GM18870 (cell line): ENCODE results near the gene SFSWAP.
"Not testable (repeated sequence)": the region's sequence is repeated elsewhere in the genome, so short reads cannot be mapped to it uniquely, and the experiment has no call there.

Experiments used
- ATAC-seq: cut with Tn5 transposase; IDR thresholded peaks from one replicate; pipeline ENCODE4 v1.9.1; 2021; ENCODE audit warnings: moderate library complexity; ENCODE audit not compliant: unreplicated experiment

SFSWAP gene

GRCh38 chr12:131701705-131702572 is 9.0 kb upstream of the SFSWAP start:
- no peak for ATAC-seq

GRCh38 chr12:131702573-131702877 is 8.4 kb upstream of the SFSWAP start:
- ATAC-seq, result no peak

- ATAC-seq, result no peak
These were observed 7.7 kb upstream of the SFSWAP start for GRCh38 chr12:131703161-131703560.

- ATAC-seq, result no peak
These were observed 6.4 kb upstream of the SFSWAP start for GRCh38 chr12:131704509-131704908.

- not testable (repeated sequence) for ATAC-seq
These were observed 4.2 kb upstream of the SFSWAP start for GRCh38 chr12:131706709-131707108.

GRCh38 chr12:131709226-131709625 is 1.7 kb upstream of the SFSWAP start:
- ATAC-seq, result no peak

GRCh38 chr12:131711551-131712205 is 788 bp downstream of the SFSWAP start:
- ATAC-seq, result no peak

- no peak for ATAC-seq
These were observed 2.5 kb downstream of the SFSWAP start for GRCh38 chr12:131713349-131713748.

GRCh38 chr12:131714759-131715158 is 3.9 kb downstream of the SFSWAP start:
- ATAC-seq, result no peak

- no peak for ATAC-seq
These were observed 5.4 kb downstream of the SFSWAP start for GRCh38 chr12:131716282-131716681.

- no peak for ATAC-seq
These were observed 9.4 kb downstream of the SFSWAP start for GRCh38 chr12:131720241-131720640.

GRCh38 chr12:131720921-131721320 is 10.0 kb downstream of the SFSWAP start:
- ATAC-seq, result no peak

GRCh38 chr12:131721548-131721947 is 10.7 kb downstream of the SFSWAP start:
- no peak for ATAC-seq

GRCh38 chr12:131723532-131723931 is 12.6 kb downstream of the SFSWAP start:
- no peak for ATAC-seq

- no peak for ATAC-seq
These were observed 13.6 kb downstream of the SFSWAP start for GRCh38 chr12:131724534-131724933.

GRCh38 chr12:131725503-131725902 is 14.6 kb downstream of the SFSWAP start:
- ATAC-seq, result no peak

GRCh38 chr12:131728720-131729119 is 17.8 kb downstream of the SFSWAP start:
- ATAC-seq, result no peak

- ATAC-seq, result no peak
These were observed 18.5 kb downstream of the SFSWAP start for GRCh38 chr12:131729254-131729955.

- no peak for ATAC-seq
These were observed 22.2 kb downstream of the SFSWAP start for GRCh38 chr12:131732996-131733615.

GRCh38 chr12:131733874-131734273 is 23.0 kb downstream of the SFSWAP start:
- no peak for ATAC-seq

- no peak for ATAC-seq
These were observed 23.7 kb downstream of the SFSWAP start for GRCh38 chr12:131734336-131735152.
